Right atrium auricular region (tissue), 2 donors: Measurements from ENCODE around the gene FOXD1. TPM values are rescaled to one million over a fixed set of nuclear protein-coding genes. Genes with fewer than 3 reads are reported as not detected.

Experiments used
- DNase-seq: peaks from one replicate; pipeline ENCODE4 v3.0.0-alpha.2; 2019; ENCODE audit warnings: low spot score
- H3K27ac ChIP-seq, 2 donors: fragments of 200-600 bp; sonication (generic); 1 replicate in 1 of 2; 2 replicates in 1 of 2; pipeline ENCODE4 v1.5.1; 2016 to 2019
- H3K27me3 ChIP-seq, 2 donors: fragments of 200-600 bp; sonication (generic); one replicate each; pipeline versions ENCODE4 v1.5.1 to v1.6.0; 2017 to 2019
- H3K36me3 ChIP-seq: fragments of 200-600 bp; sonication (generic); one replicate; pipeline ENCODE4 v1.5.1; 2016
- H3K4me1 ChIP-seq, 2 donors: fragments of 200-600 bp; sonication (generic); one replicate each; pipeline versions ENCODE4 v1.5.1 to v1.6.0; 2017 to 2019
- H3K4me3 ChIP-seq, 2 donors: fragments of 200-600 bp; sonication (generic); 1 replicate in 1 of 2; 2 replicates in 1 of 2; pipeline ENCODE4 v1.5.1; 2017 to 2019; ENCODE audit warnings: mild to moderate bottlenecking in 1 of 2, moderate library complexity in 1 of 2
- H3K9me3 ChIP-seq, 2 donors: fragments of 200-600 bp; sonication (generic); one replicate each; pipeline ENCODE4 v1.5.1; 2019
- total RNA-seq, 2 donors: library from RNA; depleted of rRNA; stranded (reverse); fragments of >200 nt; gene quantifications; one replicate each; pipeline ENCODE4 v1.1.0, GENCODE V29; 2016
- TF ChIP-seq, protein P1 (sequence below), 2 donors: fragments of 200-600 bp; sonication (generic); IDR thresholded peaks; one replicate each; pipeline ENCODE4 v1.5.1; 2019; ENCODE audit warnings: antibody characterized with exemption in 2 of 2

The FOXD1 gene
- total RNA-seq, 2 donors from 2014 or later: not detected

DNA sequence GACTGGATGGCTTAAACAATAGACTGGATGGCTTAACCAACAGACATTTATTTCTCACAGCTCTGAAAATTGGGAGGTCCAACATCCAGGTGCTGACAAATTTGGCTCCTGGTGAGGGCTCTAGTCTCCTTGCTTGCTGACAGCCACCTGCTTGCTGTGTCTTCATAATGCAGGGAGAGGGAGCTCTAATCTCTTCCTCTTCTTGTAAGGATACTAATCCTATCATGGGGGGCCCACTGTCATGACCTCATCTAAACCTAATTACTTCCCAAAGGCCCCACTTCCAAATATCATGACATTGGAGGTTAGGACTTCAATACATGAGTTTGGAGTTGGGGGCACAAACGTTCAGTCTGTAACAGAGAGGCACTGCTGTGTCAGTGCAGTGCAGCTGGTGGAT, 26.4 kb downstream of the FOXD1 start:
- Histone ChIP-seq H3K27ac (no peak overlapping the region), H3K9me3 (no peaks in the 10 kb centered on the region), H3K36me3 (no peaks in the 10 kb centered on the region), H3K4me1 (peaks cover 0 to 11% of the 10 kb centered on the region in 2 donors), H3K4me3 (no peak overlapping the region), H3K27me3 (peaks cover 8 to 26% of the 10 kb centered on the region in 2 donors)
- TF ChIP-seq, protein P1, sequence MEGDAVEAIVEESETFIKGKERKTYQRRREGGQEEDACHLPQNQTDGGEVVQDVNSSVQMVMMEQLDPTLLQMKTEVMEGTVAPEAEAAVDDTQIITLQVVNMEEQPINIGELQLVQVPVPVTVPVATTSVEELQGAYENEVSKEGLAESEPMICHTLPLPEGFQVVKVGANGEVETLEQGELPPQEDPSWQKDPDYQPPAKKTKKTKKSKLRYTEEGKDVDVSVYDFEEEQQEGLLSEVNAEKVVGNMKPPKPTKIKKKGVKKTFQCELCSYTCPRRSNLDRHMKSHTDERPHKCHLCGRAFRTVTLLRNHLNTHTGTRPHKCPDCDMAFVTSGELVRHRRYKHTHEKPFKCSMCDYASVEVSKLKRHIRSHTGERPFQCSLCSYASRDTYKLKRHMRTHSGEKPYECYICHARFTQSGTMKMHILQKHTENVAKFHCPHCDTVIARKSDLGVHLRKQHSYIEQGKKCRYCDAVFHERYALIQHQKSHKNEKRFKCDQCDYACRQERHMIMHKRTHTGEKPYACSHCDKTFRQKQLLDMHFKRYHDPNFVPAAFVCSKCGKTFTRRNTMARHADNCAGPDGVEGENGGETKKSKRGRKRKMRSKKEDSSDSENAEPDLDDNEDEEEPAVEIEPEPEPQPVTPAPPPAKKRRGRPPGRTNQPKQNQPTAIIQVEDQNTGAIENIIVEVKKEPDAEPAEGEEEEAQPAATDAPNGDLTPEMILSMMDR (IDR thresholded peaks at IDR 0.05): no peak
- DNase-seq: no peak

DNA sequence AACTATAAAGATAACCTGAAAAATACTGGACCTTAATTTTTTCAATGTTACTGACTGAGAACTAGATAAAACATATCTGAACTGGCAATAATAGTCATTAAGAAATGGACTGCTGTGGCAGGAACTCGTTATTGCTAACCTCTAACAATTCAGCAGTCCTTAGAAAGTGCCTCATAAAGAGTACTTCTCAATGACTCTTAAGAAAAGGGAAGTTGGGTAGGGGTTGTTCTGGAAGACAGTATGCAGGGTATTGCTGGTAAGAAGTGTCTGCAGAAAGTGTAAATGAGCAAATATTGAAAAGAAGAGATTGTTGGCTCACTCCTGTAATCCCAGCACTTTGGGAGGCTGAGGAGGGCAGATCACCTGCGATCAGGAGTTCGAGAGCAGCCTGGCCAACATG, 27.9 kb downstream of the FOXD1 start:
- TF ChIP-seq, protein P1 (IDR thresholded peaks at IDR 0.05): no peak
- no peaks in the 10 kb centered on the region for H3K36me3 ChIP-seq
- no peak overlapping the region for H3K27ac ChIP-seq
- DNase-seq: no peak
- no peak overlapping the region for H3K4me3 ChIP-seq
- H3K9me3 ChIP-seq: no peaks in the 10 kb centered on the region
- peaks cover 8 to 26% of the 10 kb centered on the region in 2 donors for H3K27me3 ChIP-seq
- H3K4me1 ChIP-seq: peaks cover 0 to 11% of the 10 kb centered on the region in 2 donors

- H3K4me1 ChIP-seq: peaks cover 0 to 11% of the 10 kb centered on the region in 2 donors
- H3K27me3 ChIP-seq: peaks cover 8 to 26% of the 10 kb centered on the region in 2 donors
Measured at GRCh38 chr5:73419465-73420390, 28.8 kb downstream of the FOXD1 start.

GRCh38 chr5:73419117-73419464, 29.5 kb downstream of the FOXD1 start:
- DNase-seq: no peak
- Histone ChIP-seq H3K36me3 (no peaks in the 10 kb centered on the region), H3K9me3 (no peaks in the 10 kb centered on the region), H3K4me1 (peaks cover 0 to 11% of the 10 kb centered on the region in 2 donors), H3K27me3 (peaks cover 8 to 26% of the 10 kb centered on the region in 2 donors), H3K27ac (no peak overlapping the region), H3K4me3 (peak overlapping the region in 1 of 2 donors; percentile 31)
- TF ChIP-seq, protein P1 (IDR thresholded peaks at IDR 0.05): no peak

More at GRCh38 chr5:73419465-73420390, 28.8 kb downstream of the FOXD1 start:
- TF ChIP-seq, protein P1 (IDR thresholded peaks at IDR 0.05): no peak
- H3K4me3 ChIP-seq: peak overlapping the region in 1 of 2 donors; percentile 31
- no peak overlapping the region for H3K27ac ChIP-seq
- H3K36me3 ChIP-seq: no peaks in the 10 kb centered on the region
- H3K9me3 ChIP-seq: no peaks in the 10 kb centered on the region
- no peak for DNase-seq

DNA sequence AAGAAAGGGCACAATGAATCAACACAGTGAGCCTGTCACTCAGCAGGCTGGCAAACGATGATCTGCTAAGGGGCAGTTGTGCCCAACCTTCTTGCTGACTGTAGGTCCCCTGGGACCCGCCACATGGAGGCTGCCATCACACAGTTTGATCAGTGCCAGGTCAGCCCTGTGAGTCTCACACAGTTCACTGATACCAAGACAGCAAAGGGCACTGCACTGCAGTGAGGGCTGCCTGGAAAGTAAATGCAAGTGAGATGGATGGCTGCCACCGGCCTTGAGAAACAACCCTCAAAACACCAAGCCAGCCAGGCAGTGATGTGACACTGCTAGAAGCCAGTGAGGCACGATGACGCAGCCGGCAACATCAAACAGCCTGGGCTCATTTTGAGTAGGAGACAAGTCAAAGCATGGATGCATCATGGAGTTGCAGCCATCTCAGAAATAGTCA, 30.3 kb downstream of the FOXD1 start:
- no peak overlapping the region for H3K4me3 ChIP-seq
- H3K36me3 ChIP-seq: no peaks in the 10 kb centered on the region
- TF ChIP-seq, protein P1 (IDR thresholded peaks at IDR 0.05): no peak
- H3K27me3 ChIP-seq: peaks cover 8 to 26% of the 10 kb centered on the region in 2 donors
- no peak overlapping the region for H3K27ac ChIP-seq
- DNase-seq: no peak
- peaks cover 0 to 11% of the 10 kb centered on the region in 2 donors for H3K4me1 ChIP-seq
- H3K9me3 ChIP-seq: no peaks in the 10 kb centered on the region
